HG02571 (cell line): ENCODE data around the gene ASF1A.
"Not testable (repeated sequence)": the region's sequence is repeated elsewhere in the genome, so short reads cannot be mapped to it uniquely, and the experiment has no call there.

ENCODE experiments used
- ATAC-seq: cut with Tn5 transposase; IDR thresholded peaks from one replicate; pipeline ENCODE4 v1.9.1; 2021; ENCODE audit warnings: mild to moderate bottlenecking, moderate library complexity; ENCODE audit not compliant: unreplicated experiment

ASF1A gene

DNA sequence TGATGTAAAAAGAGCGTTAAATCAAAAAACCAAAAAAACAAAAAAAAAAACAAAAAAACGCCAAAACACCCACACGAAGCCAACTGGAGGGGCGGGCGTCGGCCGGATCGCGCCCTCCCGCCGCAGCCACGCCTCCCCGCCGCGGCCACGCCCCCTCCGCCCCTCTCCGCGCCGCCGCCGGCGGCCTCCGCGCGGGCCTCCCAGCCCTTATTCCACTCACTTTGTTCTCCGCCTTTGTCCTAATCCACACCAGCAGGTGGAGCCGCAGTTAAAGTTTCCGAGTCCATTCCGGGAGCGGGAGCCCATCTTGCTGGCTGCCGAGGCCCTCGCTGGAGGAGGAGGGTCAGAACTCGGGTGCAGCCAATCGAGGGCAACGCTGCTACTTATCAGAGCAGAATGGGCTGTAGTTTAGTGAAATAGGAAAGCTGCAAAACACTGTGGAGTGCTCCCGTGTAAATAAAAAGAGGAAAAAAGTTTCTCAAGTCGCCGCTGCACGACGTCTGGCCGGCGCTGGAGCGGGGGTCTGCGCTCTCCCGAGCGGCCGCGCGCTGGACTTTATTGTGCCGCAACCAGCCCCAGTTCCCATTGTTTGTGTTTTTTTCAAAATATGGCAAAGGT, at the start of gene ASF1A:
Gene ASF1A, plus strand, starts transcription at position 346 of the 618 bp plus-strand sequence. Its CDS starts 262 bp downstream, at position 608.
- ATAC-seq, result peak; percentile 66

DNA sequence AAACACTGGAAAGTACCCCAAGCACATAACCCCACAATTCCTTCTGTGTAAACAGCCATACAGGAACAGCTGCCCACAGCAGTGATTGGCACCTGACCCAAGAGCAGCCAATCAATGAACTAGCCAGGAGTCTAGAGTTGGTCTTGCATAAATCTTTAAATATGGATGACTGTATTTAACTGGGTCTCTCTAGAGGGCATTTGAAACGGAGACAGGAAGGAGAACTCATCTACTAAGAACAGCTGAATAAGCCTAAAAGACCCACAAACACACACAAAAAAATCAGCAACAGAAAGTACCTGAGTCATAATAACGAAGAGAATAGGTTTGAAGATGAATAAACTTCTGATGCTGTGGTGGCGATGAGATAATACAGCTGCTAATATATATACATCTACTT, 49.0 kb upstream of the ASF1A start:
- peak; percentile 47 for ATAC-seq

DNA sequence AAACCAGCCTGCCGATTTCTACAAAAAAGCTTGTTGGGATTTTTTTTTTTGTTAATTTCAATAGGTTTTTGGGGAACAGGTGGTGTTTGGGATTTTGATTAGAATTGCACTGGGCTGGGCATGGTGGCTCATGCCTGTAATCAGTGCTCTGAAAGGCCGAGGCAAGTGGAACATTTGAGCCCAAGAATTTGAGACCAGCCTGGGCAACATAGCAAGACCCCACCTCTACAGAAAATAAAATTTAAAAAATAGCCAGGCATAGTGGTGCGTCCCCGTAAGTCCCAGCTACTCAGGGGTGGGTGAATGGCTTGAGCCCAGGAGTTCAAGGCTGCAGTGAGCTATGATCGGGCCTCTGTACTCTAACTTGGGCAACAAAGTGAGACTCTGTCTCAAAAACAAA, 40.5 kb upstream of the ASF1A start:
- no peak for ATAC-seq

DNA sequence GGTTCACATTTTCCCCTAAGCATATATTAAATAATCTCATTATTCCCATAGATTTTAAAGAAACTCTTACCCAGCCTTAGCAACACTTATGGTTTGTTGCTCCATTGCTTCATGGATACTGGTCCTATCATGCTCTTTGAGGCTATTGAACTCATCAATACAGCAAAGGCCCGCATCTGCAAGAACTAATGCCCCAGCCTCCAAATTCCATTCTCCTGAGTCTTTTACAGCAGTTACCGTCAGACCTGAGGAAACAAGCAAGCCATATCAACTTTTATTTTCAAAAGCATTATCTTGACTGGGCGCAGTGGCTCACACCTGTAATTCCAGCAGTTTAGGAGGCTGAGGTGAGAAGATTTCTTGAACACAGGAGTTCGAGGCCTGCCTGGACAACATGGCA, 37.7 kb upstream of the ASF1A start:
- ATAC-seq, result no peak

DNA sequence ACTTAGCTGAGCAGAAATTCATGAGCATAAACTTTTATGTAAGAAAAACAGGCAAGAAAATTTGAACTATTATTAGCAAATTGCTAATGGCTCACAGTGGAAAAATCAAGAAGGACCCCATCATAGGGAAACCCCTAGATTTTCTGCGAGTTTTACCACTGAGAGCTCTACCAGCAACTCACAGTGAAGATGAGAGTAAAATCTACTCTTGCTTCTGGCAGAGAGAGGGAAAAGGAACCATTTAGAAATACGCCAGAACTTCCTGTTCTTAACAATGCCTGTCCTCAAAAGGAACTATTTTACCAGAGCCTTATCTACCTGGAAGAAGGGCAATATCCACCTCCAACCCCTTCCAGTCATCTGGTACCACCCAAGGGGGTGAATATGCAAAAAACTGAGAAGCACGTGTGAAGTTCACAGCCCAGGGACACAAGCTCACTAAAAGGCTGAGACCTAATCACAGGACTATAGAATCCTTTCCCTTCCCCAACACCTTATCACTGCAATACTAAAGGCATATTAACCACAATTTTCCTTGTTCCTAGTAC, 34.4 kb upstream of the ASF1A start:
- ATAC-seq, result no peak

DNA sequence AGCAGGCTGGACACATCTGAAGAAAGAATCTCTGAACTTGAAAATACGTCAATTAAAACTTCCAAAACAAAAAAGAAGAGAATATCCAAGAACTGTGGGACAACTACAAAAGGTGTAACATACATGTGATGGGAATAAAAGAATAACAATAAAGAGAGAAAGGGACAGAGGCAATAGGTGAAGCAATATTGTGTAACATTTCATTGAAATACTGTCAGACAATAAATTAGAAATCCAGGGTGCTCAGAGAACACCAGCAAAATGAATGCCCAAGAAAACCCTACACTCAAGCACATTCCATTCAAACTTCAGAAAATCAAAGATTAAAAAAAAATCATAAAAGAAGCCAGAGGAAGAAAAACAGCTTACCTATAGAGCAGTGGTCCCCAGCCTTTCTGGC, 33.6 kb upstream of the ASF1A start:
- ATAC-seq, result no peak

DNA sequence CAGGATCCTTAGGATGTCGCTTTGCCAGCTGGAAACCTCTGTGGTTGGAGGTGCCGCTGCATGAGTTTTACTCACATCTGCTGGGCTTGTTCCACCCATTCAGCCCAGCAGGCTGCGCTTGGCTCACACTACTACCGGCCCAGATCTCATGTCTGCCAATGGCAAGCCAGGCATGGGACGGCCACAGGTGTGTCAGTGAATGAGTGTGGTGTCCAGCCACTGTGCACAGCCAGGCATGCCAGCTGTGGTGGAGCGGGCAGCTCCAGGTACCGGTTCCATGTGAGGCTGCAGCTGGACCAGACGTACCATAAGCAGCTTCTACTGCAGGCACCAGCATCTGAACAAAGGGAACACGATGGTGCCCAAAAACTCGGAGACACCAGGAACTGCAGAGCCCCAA, 33.1 kb upstream of the ASF1A start:
- no peak for ATAC-seq

DNA sequence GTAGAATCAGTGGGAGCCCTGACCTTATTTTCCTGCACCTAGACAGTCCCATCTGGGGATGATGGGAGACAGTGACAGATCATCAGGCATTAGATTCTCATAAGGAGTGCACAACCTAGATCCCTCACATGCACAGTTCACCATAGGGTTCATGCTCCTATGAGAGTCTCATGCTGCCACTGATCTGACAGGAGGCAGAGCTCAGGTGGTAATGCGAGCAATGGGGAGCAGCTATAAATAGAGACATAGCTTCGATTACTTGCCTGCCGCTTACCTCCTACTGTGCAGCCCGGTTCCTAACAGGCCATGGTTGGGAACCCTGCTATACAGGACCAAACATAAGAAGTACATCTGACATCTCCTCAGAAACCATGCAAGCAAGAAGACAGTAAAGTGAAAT, 31.5 kb upstream of the ASF1A start:
- ATAC-seq, result no peak

DNA sequence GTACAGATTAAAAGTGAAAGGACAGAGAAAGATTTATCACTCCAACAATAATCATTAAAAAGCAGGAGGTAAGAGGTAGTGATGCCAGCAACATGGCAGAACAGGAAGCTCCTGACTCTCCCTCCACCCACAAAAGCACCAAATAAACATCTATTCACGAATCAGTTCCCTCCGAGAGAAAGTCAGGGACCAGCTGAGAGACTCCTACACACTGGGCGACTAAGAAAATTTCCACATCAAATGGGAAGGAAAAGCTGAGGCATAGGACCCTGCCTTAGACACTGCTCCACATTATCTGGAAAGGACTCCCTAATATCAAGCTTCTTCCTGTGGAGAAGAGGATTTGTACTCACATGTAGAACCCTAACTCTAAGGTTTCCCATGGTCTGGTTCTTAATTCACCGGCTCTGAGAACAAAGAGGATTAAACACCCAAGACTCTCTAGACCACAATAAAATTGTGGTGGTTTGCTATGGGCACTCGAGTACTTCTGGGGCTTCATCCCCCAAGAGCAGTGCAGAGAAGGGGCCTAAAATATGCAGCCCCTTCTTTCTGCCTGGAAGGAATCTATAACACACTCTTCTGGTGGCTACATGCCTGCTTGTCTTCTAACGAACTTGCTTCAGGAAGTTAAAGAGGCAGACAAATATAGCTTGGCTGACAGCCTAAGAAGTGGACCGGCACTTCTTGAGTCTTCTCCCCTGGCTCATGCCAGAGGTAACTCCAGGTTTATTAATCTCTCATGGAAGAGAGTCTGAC, 29.4 kb upstream of the ASF1A start:
- no peak for ATAC-seq

DNA sequence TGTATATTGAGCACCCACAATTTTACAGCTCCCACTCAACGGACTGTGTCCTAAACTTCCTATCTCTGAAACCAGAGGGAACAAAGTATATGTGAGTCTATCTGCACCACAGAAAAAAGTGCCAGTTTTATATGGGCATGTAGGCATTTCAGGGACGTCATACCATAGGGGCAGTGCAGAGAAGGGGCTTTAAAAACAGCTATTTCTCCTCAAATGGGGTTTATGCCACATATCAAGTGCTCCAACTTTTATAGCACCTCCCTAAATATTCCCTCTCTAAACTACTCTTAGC, 28.9 kb upstream of the ASF1A start:
- ATAC-seq, result no peak

DNA sequence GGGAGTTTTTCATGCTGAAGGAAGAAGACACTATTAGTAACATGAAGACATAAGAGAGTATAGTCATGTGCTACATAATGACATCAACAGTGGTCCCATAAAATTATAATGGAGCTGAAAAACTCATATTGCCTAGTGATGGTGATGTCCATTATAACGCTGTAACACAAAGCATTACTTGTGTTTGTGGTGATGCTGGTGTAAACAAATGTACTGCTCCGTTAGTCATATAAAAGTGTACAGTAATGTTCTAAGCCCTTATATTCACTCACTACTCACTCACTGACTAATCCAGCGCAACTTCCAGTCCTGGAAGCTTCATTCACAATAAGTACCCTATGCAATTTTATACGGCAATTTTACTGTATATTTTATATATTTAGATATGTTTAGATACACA, 26.8 kb upstream of the ASF1A start:
- ATAC-seq, result no peak

DNA sequence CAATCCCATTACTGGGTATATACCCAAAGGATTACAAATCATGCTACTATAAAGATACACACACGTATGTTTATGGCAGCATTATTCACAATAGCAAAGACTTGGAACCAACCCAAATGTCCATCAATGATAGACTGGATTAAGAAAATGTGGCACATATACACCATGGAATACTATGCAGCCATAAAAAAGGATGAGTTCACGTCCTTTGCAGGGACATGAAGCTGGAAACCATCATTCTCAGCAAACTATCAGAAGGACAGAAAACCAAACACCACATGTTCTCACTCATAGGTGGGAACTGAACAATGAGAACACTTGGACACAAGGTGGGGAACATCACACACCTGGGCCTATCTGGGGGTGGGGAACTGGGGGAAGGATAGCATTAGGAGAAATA, 25.1 kb upstream of the ASF1A start:
- not testable (repeated sequence) for ATAC-seq

DNA sequence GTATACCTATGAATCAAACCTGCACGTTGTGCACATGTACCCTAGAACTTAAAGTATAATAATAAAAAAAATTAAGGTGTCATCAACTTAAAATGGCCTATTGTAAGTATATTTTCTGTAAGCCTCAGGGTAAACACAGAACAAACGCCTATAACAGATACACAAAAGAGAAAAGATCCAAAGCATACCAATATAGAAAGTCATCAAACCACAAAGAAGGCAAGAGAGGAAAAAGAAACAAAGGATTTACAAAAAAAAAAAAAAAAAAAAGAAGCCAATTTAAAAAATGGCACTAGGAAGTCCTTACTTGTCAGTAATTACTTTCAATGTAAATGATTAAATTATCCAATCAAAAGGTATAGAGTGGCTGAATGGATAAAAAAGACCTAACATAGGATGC, 24.6 kb upstream of the ASF1A start:
- ATAC-seq, result no peak

DNA sequence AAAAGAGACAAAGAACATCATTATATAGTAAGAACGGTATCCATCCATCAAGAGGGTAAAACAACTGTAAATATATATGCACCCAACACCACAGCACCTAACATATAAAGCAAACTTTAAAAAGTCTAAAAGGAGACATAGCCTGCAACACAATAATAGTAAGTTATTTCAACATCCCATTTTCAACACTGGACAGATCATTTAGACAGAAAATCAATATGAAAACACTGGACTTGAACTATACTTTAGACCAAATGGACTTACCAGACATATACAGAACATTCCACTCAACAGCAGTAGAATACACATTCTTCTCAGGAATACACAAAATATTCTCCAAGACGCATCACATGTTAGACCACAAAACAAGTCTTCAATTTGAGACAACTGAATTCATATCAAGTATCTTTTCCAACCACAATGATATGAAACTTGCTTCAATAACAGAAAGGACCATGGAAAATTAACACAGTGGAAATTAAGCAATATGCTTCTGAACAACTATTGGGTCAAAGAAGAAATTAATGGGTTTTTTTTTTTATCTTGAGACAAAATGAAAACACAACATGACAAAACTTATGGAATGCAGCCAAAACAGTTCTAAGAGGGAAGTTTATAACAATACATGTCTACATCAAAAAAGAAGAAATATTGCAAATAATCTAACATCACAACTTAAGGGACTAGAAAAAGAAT, 23.9 kb upstream of the ASF1A start:
- ATAC-seq, result no peak

DNA sequence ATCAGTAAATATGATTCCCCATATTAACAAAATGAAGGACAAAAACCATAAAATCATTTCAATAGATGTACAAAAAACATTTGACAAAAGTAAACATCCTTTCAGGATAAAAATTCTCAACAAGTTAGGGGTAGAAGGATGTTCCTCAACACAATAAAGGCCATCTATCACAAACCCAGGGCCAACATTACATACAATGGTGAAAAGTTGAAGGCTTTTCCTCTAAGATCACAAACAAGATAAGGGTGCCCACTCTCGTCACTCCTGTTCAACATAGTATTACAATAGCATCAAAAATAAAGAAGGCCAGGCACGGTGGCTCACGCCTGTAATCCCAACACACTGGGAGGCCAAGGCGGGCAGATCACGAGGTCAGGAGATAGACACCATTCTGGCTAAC, 22.6 kb upstream of the ASF1A start:
- ATAC-seq, result no peak

DNA sequence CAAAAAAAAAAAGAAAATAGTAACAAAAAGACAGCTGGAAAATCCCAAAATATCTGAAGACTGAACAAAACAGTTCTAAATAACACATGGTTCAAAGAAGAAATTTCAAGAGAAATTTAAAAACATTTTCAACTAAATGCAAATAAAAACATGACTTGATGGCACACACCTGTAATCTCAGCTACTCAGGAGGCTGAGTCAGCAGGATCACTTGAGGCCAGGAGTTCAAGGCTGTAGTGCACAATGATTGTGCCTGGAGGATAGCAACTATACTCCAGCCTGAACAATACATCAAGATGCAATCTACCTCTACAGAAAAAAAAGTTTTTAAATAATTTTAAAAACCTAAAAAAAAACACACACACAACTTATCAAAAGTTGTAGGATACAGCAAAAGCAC, 21.6 kb upstream of the ASF1A start:
- no peak for ATAC-seq

DNA sequence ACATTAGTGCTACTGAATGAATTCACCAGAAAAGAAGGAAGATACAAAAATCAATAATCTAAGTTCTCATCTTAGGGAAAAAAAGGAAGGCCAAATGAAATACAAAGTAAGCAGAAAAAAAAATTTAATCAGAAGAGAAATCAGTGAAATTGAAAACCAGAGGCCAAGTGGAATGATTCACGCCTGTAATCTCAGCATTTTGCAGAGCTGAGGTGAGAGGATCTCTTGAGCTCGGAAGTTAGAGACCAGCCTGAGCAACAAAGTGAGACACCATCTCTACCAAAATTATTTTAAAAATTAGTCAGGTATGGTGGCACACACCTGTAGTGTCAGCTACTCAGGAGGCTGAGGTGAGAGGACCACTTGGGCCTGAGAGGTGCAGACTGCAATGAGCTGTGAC, 21.2 kb upstream of the ASF1A start:
- ATAC-seq, result no peak

DNA sequence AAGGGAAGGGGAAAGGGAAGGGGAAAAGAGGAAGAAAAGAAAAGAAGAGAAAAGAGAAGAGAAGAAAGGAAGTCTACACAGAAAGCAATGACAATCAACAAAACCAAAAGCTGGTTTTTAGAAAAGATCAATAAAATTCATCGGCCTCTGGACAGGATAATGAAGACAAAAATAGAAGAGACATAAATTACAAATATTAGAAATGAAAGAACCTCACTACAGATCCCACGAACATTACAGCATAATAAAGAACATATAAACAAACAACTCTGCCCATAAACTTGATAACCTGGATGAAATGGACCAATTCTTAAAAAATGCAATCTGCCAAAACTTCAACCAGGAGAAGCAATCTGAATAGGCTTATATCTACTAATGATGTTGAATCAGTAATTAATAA, 20.7 kb upstream of the ASF1A start:
- no peak for ATAC-seq

DNA sequence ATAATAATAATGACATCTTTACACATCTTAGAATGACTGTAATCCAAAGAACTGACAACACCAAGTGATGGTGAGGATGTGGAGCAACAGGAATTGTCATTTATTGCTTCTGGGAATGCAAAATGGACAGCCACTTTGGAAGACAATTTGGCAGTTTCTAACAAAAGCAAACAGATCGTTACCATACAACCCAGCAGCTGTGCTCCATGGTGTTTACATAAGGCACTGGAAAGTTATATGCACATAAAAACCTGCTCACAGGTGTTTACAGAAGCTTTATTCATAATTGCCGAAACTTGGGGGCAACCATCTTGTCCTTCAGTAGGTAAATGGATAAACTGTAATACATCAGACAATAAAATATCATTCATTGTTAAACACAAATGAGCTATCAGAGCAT, 18.3 kb upstream of the ASF1A start:
- no peak for ATAC-seq

DNA sequence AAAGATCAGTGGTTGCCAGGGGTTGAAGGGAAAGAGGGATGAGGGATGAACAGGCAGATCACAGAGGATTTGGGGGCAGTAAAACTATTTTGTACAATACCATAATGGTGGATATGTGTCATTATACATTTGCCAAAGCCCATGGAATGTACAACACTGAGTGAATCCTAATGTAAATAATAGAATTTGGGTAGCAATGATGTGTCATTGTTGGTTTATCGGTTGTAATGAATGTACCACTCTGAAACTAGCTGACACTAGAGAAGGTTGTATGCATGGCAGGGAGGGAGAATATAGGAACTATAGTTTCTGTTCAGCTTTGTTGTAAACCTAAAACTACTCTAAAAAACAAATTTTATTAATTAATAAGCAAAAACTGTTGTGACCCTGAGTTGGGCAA, 17.8 kb upstream of the ASF1A start:
- no peak for ATAC-seq

DNA sequence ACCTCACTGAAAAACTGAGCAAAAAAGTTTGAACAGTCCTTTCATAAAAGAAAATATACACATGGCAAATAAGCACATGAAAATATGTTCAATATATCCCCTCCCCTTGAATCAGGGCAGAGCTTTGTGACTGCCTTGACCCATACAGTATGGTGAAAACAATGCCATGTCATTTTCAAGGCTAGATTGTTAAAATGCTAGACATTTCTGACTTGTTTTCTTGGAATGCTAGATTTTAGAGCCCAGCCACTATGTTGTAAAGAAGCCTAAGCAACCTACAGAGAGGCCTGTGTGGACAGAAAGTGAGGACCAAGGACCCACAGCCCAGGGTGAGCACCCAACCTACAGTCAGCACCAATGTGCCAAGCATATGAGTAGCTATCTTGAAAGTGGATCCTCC, 17.1 kb upstream of the ASF1A start:
- ATAC-seq, result no peak

DNA sequence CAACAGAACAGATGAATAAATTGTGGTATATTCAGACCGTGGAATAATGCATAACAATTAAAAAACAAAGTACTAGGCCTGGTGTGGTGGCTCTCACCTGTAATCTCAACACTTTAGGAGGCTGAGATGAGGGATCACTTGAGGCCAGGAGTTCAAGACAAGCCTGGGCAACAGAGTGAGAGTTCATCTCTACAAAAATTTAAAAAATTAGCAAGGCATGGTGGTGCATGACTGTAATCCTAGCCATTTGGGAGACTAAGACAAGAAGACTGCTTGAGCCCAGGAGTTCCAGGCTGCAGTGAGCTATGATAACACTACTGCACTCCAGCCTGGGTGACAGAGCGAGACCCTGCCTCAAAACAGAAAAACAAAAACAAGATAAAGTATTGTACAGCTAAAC, 16.1 kb upstream of the ASF1A start:
- ATAC-seq, result no peak
